GM21360 (cell line): ENCODE results near the gene KCNQ4.

Experiments
- ATAC-seq: cut with Tn5 transposase; IDR thresholded peaks from one replicate; pipeline ENCODE4 v1.9.1; 2021; ENCODE audit warnings: mild to moderate bottlenecking, moderate library complexity; ENCODE audit not compliant: unreplicated experiment

Gene KCNQ4

GRCh38 chr1:40783001-40783905 lies at the start of gene KCNQ4:
KCNQ4 (plus strand) TSS chr1:40783787; CDS start chr1:40784094, 307 bp downstream.
- ATAC-seq = no peak

GRCh38 chr1:40734882-40735628 lies 48.5 kb upstream of the KCNQ4 start:
- ATAC-seq = no peak

- no peak for ATAC-seq
Measured at GRCh38 chr1:40736085-40736531, 47.5 kb upstream of the KCNQ4 start.

GRCh38 chr1:40738831-40739230 lies 44.8 kb upstream of the KCNQ4 start:
- ATAC-seq = no peak

GRCh38 chr1:40739455-40740008 lies 44.1 kb upstream of the KCNQ4 start:
- ATAC-seq = no peak

- no peak for ATAC-seq
Measured at GRCh38 chr1:40740039-40740996, 43.3 kb upstream of the KCNQ4 start.

GRCh38 chr1:40740997-40741736 lies 42.4 kb upstream of the KCNQ4 start:
- no peak for ATAC-seq

- no peak for ATAC-seq
Measured at GRCh38 chr1:40742363-40743061, 41.1 kb upstream of the KCNQ4 start.

GRCh38 chr1:40743452-40743851 lies 40.1 kb upstream of the KCNQ4 start:
- ATAC-seq = no peak

- no peak for ATAC-seq
Measured at GRCh38 chr1:40743860-40744259, 39.7 kb upstream of the KCNQ4 start.

- no peak for ATAC-seq
Measured at GRCh38 chr1:40745176-40745575, 38.4 kb upstream of the KCNQ4 start.

- no peak for ATAC-seq
Measured at GRCh38 chr1:40746344-40747090, 37.1 kb upstream of the KCNQ4 start.

- ATAC-seq = no peak
Measured at GRCh38 chr1:40748841-40749718, 34.5 kb upstream of the KCNQ4 start.

- no peak for ATAC-seq
Measured at GRCh38 chr1:40749817-40750216, 33.8 kb upstream of the KCNQ4 start.

GRCh38 chr1:40750451-40750908 lies 33.1 kb upstream of the KCNQ4 start:
- ATAC-seq = no peak

- ATAC-seq = no peak
Measured at GRCh38 chr1:40751802-40752201, 31.8 kb upstream of the KCNQ4 start.

- no peak for ATAC-seq
Measured at GRCh38 chr1:40753142-40753882, 30.3 kb upstream of the KCNQ4 start.
